GM12892 (cell line): ENCODE results near the gene CAPZA1.

Source experiments
- POLR2A ChIP-seq: IDR thresholded peaks from 2 replicates; pipeline ENCODE4 v1.6.1; 2011; ENCODE audit warnings: low read depth, low read length, control low read depth
- POLR2AphosphoS5 ChIP-seq: IDR thresholded peaks from 2 replicates; pipeline ENCODE4 v1.6.1; 2011; ENCODE audit warnings: low read depth, low read length, control low read depth
- TAF1 ChIP-seq: IDR thresholded peaks from 2 replicates; pipeline ENCODE4 v1.6.1; 2011; ENCODE audit warnings: low read depth, mild to moderate bottlenecking, control low read depth, low read length, borderline replicate concordance

- no peak for TF ChIP-seq POLR2A
- TF ChIP-seq TAF1: no peak
- no peak for TF ChIP-seq POLR2AphosphoS5
Measured at GRCh38 chr1:112603541-112603940, 16.1 kb upstream of the CAPZA1 start.
